K562 (cell line): ENCODE results near the gene WWOX. TPM values are rescaled to one million over a fixed set of nuclear protein-coding genes. Genes with fewer than 3 reads are reported as not detected.

Source experiments
- ATAC-seq: fragments of 200-7000 bp; cut with Tn5 transposase; 3 replicates; pipeline ENCODE4 v1.9.1; 2020; ENCODE audit warnings: moderate library complexity
- BruUV-seq: library from RNA; stranded (reverse); fragments of 400-500 nt; replicated peaks from 2 replicates; lab custom pipeline; 2021; lab: Mats Ljungman, UMichigan
- CTCF ChIA-PET: fragments of 300-600 bp; formaldehyde crosslinking; extraction: SDS; loops from one replicate; lab custom pipeline; 2021; ENCODE audit warnings: low intra/inter-chr PET ratio; lab: Yijun Ruan, JAX
- POLR2A ChIA-PET: fragments of 300-600, 350-650 bp; sonication (Branson Sonifier 250); formaldehyde crosslinking; extraction: SDS; loops from one replicate; lab custom pipeline; 2021; ENCODE audit warnings: antibody characterized with exemption, inconsistent platforms; lab: Yijun Ruan, JAX
- DNase-seq, 4 experiments: peaks; one replicate each; pipeline versions ENCODE4 v3.0.0 to v3.0.0-alpha.2; 2011 to 2018; ENCODE audit warnings: low spot score in 3 of 4, mixed read lengths in 3 of 4; ENCODE audit errors: extremely low read depth in 1 of 4
- FAIRE-seq: peaks from 2 replicates; lab custom pipeline; 2011; peaks lifted over from hg19 to GRCh38; lab: Jason Lieb, UNC
- H2AFZ ChIP-seq: 2 replicates; pipeline ENCODE4 v1.6.0; 2011; ENCODE audit warnings: low read depth, low read length, control low read depth, inconsistent platforms
- H3K27ac ChIP-seq: fragments of 200-600 bp; 3 replicates; pipeline ENCODE4 v1.8.0; 2011; ENCODE audit warnings: low read depth, mild to moderate bottlenecking, control low read depth, inconsistent platforms, low read length, moderate library complexity, mixed read lengths; ENCODE audit errors: extremely low read depth
- H3K27me3 ChIP-seq, 2 experiments: fragments of 300-600 bp in 1 of 2; 2 replicates in 1 of 2; 3 replicates in 1 of 2; pipeline versions ENCODE4 v1.6.0 to v1.8.0; 2011; ENCODE audit warnings: inconsistent platforms in 2 of 2, low read length in 2 of 2, mild to moderate bottlenecking in 1 of 2, mixed read lengths in 1 of 2, moderate library complexity in 1 of 2; ENCODE audit not compliant: control insufficient read depth in 2 of 2, insufficient read depth in 2 of 2
- H3K36me3 ChIP-seq: fragments of 300-600 bp; 3 replicates; pipeline ENCODE4 v1.8.0; 2011; ENCODE audit warnings: mild to moderate bottlenecking, low read length, inconsistent platforms; ENCODE audit not compliant: control insufficient read depth, insufficient read depth
- H3K4me1 ChIP-seq, 2 experiments: fragments of 200-600 bp in 1 of 2; replicated peaks in 1 of 2; 2 replicates in 1 of 2; 3 replicates in 1 of 2; pipeline versions ENCODE4 v1.5.1 to v1.8.0; 2011; ENCODE audit warnings: inconsistent platforms in 2 of 2, low read length in 2 of 2, mild to moderate bottlenecking in 1 of 2, mixed read lengths in 1 of 2, moderate library complexity in 1 of 2; ENCODE audit not compliant: control insufficient read depth in 2 of 2, insufficient read depth in 2 of 2
- H3K4me2 ChIP-seq: 2 replicates; pipeline ENCODE4 v1.6.1; 2011; ENCODE audit warnings: low read length, control low read depth, inconsistent platforms, mixed read lengths; ENCODE audit not compliant: insufficient read depth
- H3K4me3 ChIP-seq: fragments of 200-600 bp; sonication (generic), shearing (Covaris generic); 2 replicates; pipeline ENCODE4 v1.5.1; 2016; ENCODE audit warnings: control low read depth, inconsistent platforms
- H3K79me2 ChIP-seq: fragments of 200-600 bp; 3 replicates; pipeline ENCODE4 v1.8.0; 2011; ENCODE audit warnings: low read length, inconsistent platforms; ENCODE audit not compliant: control insufficient read depth, insufficient read depth
- H3K9ac ChIP-seq, 2 experiments: 2 replicates each; pipeline versions ENCODE4 v1.6.0 to v1.6.1; 2011; ENCODE audit warnings: low read depth in 2 of 2, low read length in 2 of 2, control low read depth in 1 of 2, inconsistent platforms in 1 of 2, mild to moderate bottlenecking in 1 of 2, mixed read lengths in 1 of 2; ENCODE audit not compliant: insufficient read depth in 1 of 2
- H3K9me1 ChIP-seq: one replicate; pipeline ENCODE4 v1.6.0; 2011; ENCODE audit warnings: inconsistent platforms, mild to moderate bottlenecking, low read length, moderate library complexity; ENCODE audit not compliant: control insufficient read depth, insufficient read depth
- H3K9me3 ChIP-seq: replicated peaks from 2 replicates; pipeline ENCODE4 v1.5.1; 2011; ENCODE audit warnings: low read depth, low read length, inconsistent platforms; ENCODE audit not compliant: control insufficient read depth, insufficient read depth
- H4K20me1 ChIP-seq: replicated peaks from 2 replicates; pipeline ENCODE4 v1.6.1; 2011; ENCODE audit warnings: low read length, inconsistent platforms, mixed read lengths; ENCODE audit not compliant: control insufficient read depth, insufficient read depth
- FOXJ2 ChIP-seq: fragments of 200-800 bp; sonication (Bioruptor generic); IDR thresholded peaks from 2 replicates; pipeline ENCODE4 v1.6.1; 2016; ENCODE audit warnings: missing genetic modification characterization, missing compliant biosample characterization
- HNRNPH1 ChIP-seq: fragments of 200-400 bp; formaldehyde crosslinking; optimal IDR thresholded peaks from 2 replicates; pipeline ENCODE3; 2017; ENCODE audit warnings: low read depth, mild to moderate bottlenecking, low read length, moderate library complexity
- HNRNPL ChIP-seq: fragments of 200-400 bp; formaldehyde crosslinking; IDR thresholded peaks from 2 replicates; pipeline ENCODE4 v1.6.1; 2017; ENCODE audit warnings: low read depth, mild to moderate bottlenecking, low read length
- MGA ChIP-seq: fragments of 450-650 bp; IDR thresholded peaks from 2 replicates; pipeline ENCODE4 v1.6.1; 2016; ENCODE audit warnings: mild to moderate bottlenecking, moderate library complexity
- TRIM24 ChIP-seq, 2 experiments: fragments of 450-650 bp; IDR thresholded peaks; 2 replicates each; pipeline ENCODE4 v1.6.1; 2016
- U2AF2 ChIP-seq: fragments of 200-400 bp; formaldehyde crosslinking; optimal IDR thresholded peaks from 2 replicates; pipeline ENCODE3; 2017; ENCODE audit warnings: low read depth, mild to moderate bottlenecking, low read length
- ZBTB5 ChIP-seq: fragments of 450-650 bp; IDR thresholded peaks from 2 replicates; pipeline ENCODE4 v1.6.1; 2017; ENCODE audit warnings: antibody characterized with exemption
- ZNF512 ChIP-seq: IDR thresholded peaks from 2 replicates; pipeline ENCODE4 v1.6.1; 2016; ENCODE audit warnings: missing genetic modification characterization, missing compliant biosample characterization
- WGBS: fragments of 100-300 bp; shearing (Covaris generic); methylation state at CpG from one replicate; pipeline ENCODE4 v1.1.6; 2016; ENCODE audit warnings: low coverage, mixed read lengths; ENCODE audit not compliant: insufficient coverage; ENCODE audit errors: missing lambda C conversion rate; 5-methylcytosine and 5-hydroxymethylcytosine counted together
- in situ Hi-C: fragments of 300-500 bp; cut with MboI; formaldehyde crosslinking; loops from 4 replicates; pipeline ENCODE4 v1.15.0; 2018; ENCODE audit warnings: inconsistent platforms, mixed read lengths
- intact Hi-C: fragments of 100-400 bp; cut with micrococcal nuclease; formaldehyde crosslinking; loops from 2 replicates; pipeline ENCODE4 v1.14.2; 2022
- polyA plus RNA-seq, 8 experiments: library from polyadenylated mRNA; depleted of rRNA in 4 of 8; stranded (reverse) in 5 of 8; unstranded in 3 of 8; fragments of >200 nt; fragmentation: Nextera tagmentation in 2 of 8; fragmentation: Illumina TruSeq in 1 of 8; extraction: Ambion mirVana in 2 of 8; extraction: Trizol in 1 of 8; gene quantifications; 2 replicates each; pipeline versions ENCODE4 v1.2.1 to v1.2.3, GENCODE V29; 2011 to 2014; ENCODE audit warnings: inconsistent platforms in 1 of 8, missing spikeins in 1 of 8
- total RNA-seq, 7 experiments: library from RNA; depleted of rRNA in 6 of 7; stranded (reverse); fragments of >200 nt in 6 of 7; fragmentation: Illumina TruSeq in 2 of 7; extraction: Trizol in 2 of 7; gene quantifications; 2 replicates each; pipeline versions ENCODE4 v1.2.1 to v1.2.3, GENCODE V29; 2011 to 2021; ENCODE audit warnings: low replicate concordance in 1 of 7

The WWOX gene
- total and polyA plus RNA-seq, 9 of the 15 experiments (the other 6 are each of a cell fraction or from before 2014, with no cell fraction given) = 1.6 to 22.7 (median 8.1) TPM

- H3K4me2 ChIP-seq = no peak overlapping the region
- H3K36me3 ChIP-seq = no peaks in the 10 kb centered on the region
- peaks cover 12 to 21% of the 10 kb centered on the region in 2 experiments; a peak in 4 of 5 replicates for H3K27me3 ChIP-seq
- H2AFZ ChIP-seq = no peak overlapping the region
- in situ Hi-C loops (no loop called here), intact Hi-C loops (no loop called here)
- no peak for ATAC-seq
- ChIA-PET POLR2A (no interaction called here), CTCF (no interaction called here)
- no peak overlapping the region for H3K9ac ChIP-seq
- no TSS peak for BruUV-seq
- no peak overlapping the region for H3K4me3 ChIP-seq
- FAIRE-seq = no peak
- no peaks in the 10 kb centered on the region for H3K9me1 ChIP-seq
- H3K79me2 ChIP-seq = no peaks in the 10 kb centered on the region
- no peaks in the 10 kb centered on the region for H3K4me1 ChIP-seq
- no peaks in the 10 kb centered on the region; the same call in 1 of the 2 replicates for H4K20me1 ChIP-seq
- whole genome bisulfite sequencing = 3% methylated on average over 12 of the region's 12 CpGs
- H3K9me3 ChIP-seq = no peaks in the 10 kb centered on the region
- no peak for DNase-seq
- no peak overlapping the region for H3K27ac ChIP-seq
- TF ChIP-seq U2AF2 = no peak
- TF ChIP-seq ZBTB5 = no peak
- no peak for TF ChIP-seq MGA
- TF ChIP-seq FOXJ2 = no peak
- no peak for TF ChIP-seq HNRNPH1
- no peak for TF ChIP-seq HNRNPL
- TF ChIP-seq ZNF512 (tag) = no peak
- TF ChIP-seq TRIM24 (IDR thresholded peaks at IDR 0.05) = no peak
Measured at GRCh38 chr16:78633551-78633950, 534.1 kb downstream of the WWOX start.
